Nephron progenitor cell (in vitro differentiated cells): Measurements from ENCODE around the gene PIGC.

Source experiments
- DNase-seq: peaks from one replicate; pipeline ENCODE4 v3.0.0; 2021
- H3K27ac Mint-ChIP-seq: 2 replicates; pipeline ENCODE4 v1.8.0; 2021; ENCODE audit warnings: mild to moderate bottlenecking, moderate library complexity, mixed read lengths
- H3K27me3 Mint-ChIP-seq: 2 replicates; pipeline ENCODE4 v1.8.0; 2021; ENCODE audit warnings: mild to moderate bottlenecking, low read depth, mixed read lengths; ENCODE audit not compliant: poor library complexity
- H3K36me3 Mint-ChIP-seq: 2 replicates; pipeline ENCODE4 v1.8.0; 2021; ENCODE audit warnings: low read depth, mixed read lengths
- H3K4me1 Mint-ChIP-seq: 2 replicates; pipeline ENCODE4 v1.8.0; 2021; ENCODE audit warnings: mixed read lengths
- H3K4me3 Mint-ChIP-seq: 2 replicates; pipeline ENCODE4 v1.8.0; 2021; ENCODE audit warnings: mild to moderate bottlenecking, moderate library complexity, mixed read lengths
- H3K9me3 Mint-ChIP-seq: 2 replicates; pipeline ENCODE4 v1.8.0; 2021; ENCODE audit warnings: mild to moderate bottlenecking, moderate library complexity, mixed read lengths
- TF ChIP-seq, protein P1 (sequence below): fragments of 200-600 bp; sonication (generic); IDR thresholded peaks from 2 replicates; pipeline ENCODE4 v1.5.0; 2021; ENCODE audit warnings: antibody characterized with exemption

Gene PIGC

DNA sequence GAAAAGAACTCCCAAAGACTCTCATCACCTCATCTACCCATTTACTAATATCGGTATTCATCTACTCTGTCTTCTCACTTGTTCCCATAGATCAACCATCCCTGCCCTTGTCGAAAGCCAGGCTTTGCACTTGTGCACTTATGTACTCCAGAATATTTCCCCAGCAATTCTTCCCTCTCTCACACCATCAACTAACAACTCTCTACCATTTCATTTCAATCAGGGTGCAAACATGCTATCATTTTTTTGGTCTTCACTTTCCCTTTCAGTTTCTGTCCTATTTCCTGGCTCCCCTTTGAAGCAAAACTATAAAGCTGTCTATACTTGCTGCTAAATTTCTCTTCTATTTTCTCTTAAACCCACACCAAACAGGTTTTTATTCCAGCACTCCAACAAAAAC is 16.7 kb downstream of the PIGC start:
- Mint-ChIP-seq H3K4me1 (peaks cover 7% of the 10 kb centered on the region), H3K27ac (no peak overlapping the region), H3K9me3 (no peaks in the 10 kb centered on the region), H3K36me3 (no peaks in the 10 kb centered on the region), H3K4me3 (no peak overlapping the region), H3K27me3 (no peaks in the 10 kb centered on the region)
- TF ChIP-seq, protein P1, sequence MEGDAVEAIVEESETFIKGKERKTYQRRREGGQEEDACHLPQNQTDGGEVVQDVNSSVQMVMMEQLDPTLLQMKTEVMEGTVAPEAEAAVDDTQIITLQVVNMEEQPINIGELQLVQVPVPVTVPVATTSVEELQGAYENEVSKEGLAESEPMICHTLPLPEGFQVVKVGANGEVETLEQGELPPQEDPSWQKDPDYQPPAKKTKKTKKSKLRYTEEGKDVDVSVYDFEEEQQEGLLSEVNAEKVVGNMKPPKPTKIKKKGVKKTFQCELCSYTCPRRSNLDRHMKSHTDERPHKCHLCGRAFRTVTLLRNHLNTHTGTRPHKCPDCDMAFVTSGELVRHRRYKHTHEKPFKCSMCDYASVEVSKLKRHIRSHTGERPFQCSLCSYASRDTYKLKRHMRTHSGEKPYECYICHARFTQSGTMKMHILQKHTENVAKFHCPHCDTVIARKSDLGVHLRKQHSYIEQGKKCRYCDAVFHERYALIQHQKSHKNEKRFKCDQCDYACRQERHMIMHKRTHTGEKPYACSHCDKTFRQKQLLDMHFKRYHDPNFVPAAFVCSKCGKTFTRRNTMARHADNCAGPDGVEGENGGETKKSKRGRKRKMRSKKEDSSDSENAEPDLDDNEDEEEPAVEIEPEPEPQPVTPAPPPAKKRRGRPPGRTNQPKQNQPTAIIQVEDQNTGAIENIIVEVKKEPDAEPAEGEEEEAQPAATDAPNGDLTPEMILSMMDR: no peak
- DNase-seq: no peak

DNA sequence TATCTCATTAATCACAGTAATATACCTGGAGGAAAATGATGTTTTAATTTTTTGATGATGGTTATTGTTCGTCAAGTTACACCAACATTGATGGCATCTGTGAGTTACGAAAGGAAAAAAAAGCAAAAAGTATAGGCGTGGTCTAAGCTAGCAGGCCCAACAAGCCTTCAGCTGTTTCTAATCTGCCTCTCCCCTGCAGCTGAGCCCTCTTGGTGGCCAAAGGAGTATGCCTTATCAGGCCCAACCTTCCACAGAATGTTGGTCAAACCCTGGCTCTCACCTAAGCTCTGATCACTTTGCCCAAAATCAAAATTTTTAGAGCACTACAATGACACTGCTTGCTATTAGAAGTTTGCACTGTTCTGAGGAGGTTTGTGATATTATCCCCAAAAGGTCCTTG is 18.5 kb downstream of the PIGC start:
- Mint-ChIP-seq H3K27ac (no peak overlapping the region), H3K9me3 (no peaks in the 10 kb centered on the region), H3K4me1 (peaks cover 6% of the 10 kb centered on the region), H3K36me3 (no peaks in the 10 kb centered on the region), H3K27me3 (no peaks in the 10 kb centered on the region), H3K4me3 (no peak overlapping the region)
- DNase-seq: no peak
- TF ChIP-seq, protein P1: no peak

DNA sequence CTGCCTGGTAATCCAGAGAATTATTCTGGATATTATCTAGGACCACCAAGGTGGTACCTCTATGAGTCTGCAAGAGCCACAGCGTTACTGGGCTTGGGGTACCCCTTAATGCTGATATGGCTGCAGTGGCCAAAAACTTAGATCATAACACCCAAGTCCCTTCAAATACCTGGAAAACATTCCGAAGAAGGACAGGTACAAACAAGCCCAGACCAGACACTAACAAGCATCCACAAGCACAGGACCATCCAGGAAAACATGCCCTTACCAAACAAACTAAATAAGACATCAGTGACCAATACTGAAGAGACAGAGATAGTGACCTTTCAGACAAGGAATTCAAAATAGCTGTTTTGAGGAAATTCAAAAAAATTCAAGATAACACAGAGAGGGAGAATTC is 20.5 kb downstream of the PIGC start:
- H3K27me3 Mint-ChIP-seq: no peaks in the 10 kb centered on the region
- DNase-seq: no peak
- no peaks in the 10 kb centered on the region for H3K9me3 Mint-ChIP-seq
- no peaks in the 10 kb centered on the region for H3K36me3 Mint-ChIP-seq
- H3K27ac Mint-ChIP-seq: no peak overlapping the region
- TF ChIP-seq, protein P1: no peak
- H3K4me3 Mint-ChIP-seq: no peak overlapping the region
- peaks cover 17% of the 10 kb centered on the region for H3K4me1 Mint-ChIP-seq

DNA sequence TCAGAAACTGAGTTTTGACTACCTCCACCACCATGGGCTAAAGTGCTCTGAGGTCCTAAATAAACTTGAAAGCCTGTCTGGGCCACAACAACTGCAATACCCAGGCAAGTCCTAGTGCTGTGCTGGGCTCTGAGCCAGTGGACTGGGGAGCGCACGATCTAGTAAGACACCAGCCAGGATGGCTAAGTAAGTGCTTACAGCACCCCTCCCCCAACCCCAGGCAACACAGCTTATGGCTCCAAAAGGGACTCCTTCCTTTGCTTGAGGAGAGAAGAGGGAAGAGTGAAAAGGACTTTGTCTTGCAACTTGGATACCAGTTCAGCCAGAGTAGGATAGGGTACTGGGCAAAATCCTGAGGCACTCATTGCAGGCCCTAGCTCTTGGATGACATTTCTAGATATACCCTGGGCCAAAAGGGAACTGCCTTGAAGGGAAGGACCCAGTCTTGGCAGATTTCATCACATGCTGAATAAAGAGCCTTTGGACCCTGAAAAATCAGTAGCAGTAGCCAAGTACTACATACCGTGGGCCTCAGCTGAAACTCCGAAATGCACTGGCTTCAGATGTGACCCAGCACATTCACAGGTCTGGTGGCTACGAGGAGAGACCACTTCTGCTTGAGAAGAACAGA is 21.8 kb downstream of the PIGC start:
- H3K27ac Mint-ChIP-seq: no peak overlapping the region
- DNase-seq: no peak
- H3K36me3 Mint-ChIP-seq: no peaks in the 10 kb centered on the region
- TF ChIP-seq, protein P1: no peak
- no peaks in the 10 kb centered on the region for H3K27me3 Mint-ChIP-seq
- H3K4me1 Mint-ChIP-seq: peaks cover 30% of the 10 kb centered on the region
- H3K4me3 Mint-ChIP-seq: no peak overlapping the region
- H3K9me3 Mint-ChIP-seq: no peaks in the 10 kb centered on the region

DNA sequence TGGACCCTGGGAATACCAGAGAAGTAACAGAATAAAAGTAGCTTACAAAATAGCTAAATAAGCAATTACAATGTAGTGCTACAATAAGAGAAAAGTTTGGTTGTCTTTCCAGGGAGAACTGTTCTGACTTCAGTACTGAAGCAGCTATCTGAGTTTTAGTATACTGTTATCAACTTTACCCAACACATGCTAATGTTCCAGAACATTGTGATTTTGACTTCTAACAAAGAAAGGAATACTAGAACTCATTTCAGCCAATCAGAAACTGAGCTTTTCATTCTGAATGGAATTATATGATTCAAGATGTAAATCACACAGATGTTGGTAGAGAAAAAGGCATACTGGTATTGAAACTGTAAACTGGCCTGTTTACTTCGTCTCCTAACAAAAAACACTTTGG is 23.5 kb downstream of the PIGC start, which contains the start of gene C1orf105:
C1orf105 (plus strand) TSS at position 301 of the 400 bp plus-strand sequence. CDS start 201 bp downstream, outside the sequence.
- Mint-ChIP-seq H3K9me3 (no peaks in the 10 kb centered on the region), H3K4me3 (no peak within 1 kb of the TSS), H3K27me3 (no peaks in the 10 kb centered on the region), H3K4me1 (peaks cover 45% of the 10 kb centered on the region), H3K27ac (peak within 1 kb of the TSS; percentile 62), H3K36me3 (peaks cover 3% of the 10 kb centered on the region)
- no peak for DNase-seq
- TF ChIP-seq, protein P1: no peak

DNA sequence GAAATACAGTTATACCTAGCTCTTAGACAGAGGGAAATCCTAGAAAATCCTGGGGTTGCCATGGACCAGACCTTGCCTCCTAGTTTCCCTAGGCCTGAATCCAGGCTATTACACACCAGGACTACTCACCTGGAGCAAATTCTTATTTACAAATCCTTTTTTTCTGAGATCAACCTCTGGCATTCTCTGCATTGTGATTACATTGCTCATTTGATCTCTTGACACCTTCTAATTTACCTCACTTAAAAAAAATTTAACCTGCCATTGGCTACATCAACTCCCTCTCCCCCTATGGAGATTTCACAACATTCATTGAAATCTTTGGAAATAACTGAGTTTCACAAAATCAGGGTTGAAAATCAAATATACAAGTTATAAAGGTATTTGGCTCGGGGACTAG is 26.3 kb downstream of the PIGC start:
- H3K36me3 Mint-ChIP-seq: peaks cover 12% of the 10 kb centered on the region
- H3K4me1 Mint-ChIP-seq: peaks cover 45% of the 10 kb centered on the region
- no peaks in the 10 kb centered on the region for H3K27me3 Mint-ChIP-seq
- no peaks in the 10 kb centered on the region for H3K9me3 Mint-ChIP-seq
- H3K27ac Mint-ChIP-seq: no peak overlapping the region
- H3K4me3 Mint-ChIP-seq: no peak overlapping the region
- TF ChIP-seq, protein P1: no peak
- no peak for DNase-seq
